Measurements from ENCODE around the gene LGALS3BP.

- TF ChIP-seq CTCF (IDR thresholded peaks at IDR 0.05) (no peak), POLR2A (IDR thresholded peaks at IDR 0.05) (no peak)
Observed at GRCh38 chr17:79007504-79008381, 28.0 kb upstream of the LGALS3BP start.

Measured in esophagus squamous epithelium (tissue), 4 donors.